HuH-7.5 (cell line): ENCODE data around the gene OXCT1.
"Not testable (repeated sequence)": the region's sequence is repeated elsewhere in the genome, so short reads cannot be mapped to it uniquely, and the experiment has no call there.

Experiments
- DNase-seq: peaks from one replicate; pipeline ENCODE4 v3.0.0; 2011; ENCODE audit warnings: low spot score

Gene OXCT1

GRCh38 chr5:41716382-41716781 is 153.8 kb downstream of the OXCT1 start:
- no peak for DNase-seq

- DNase-seq, result not testable (repeated sequence)
Measured at GRCh38 chr5:41714446-41714845, 155.8 kb downstream of the OXCT1 start.

- DNase-seq, result no peak
Measured at GRCh38 chr5:41708604-41708940, 161.7 kb downstream of the OXCT1 start.

- DNase-seq, result peak; percentile 20
Measured at GRCh38 chr5:41707853-41708603, 162.2 kb downstream of the OXCT1 start.

GRCh38 chr5:41695920-41696582 is 174.2 kb downstream of the OXCT1 start:
- no peak for DNase-seq

GRCh38 chr5:41686767-41687166 is 183.5 kb downstream of the OXCT1 start:
- no peak for DNase-seq

GRCh38 chr5:41686191-41686590 is 184.0 kb downstream of the OXCT1 start:
- DNase-seq, result no peak

- DNase-seq, result no peak
Measured at GRCh38 chr5:41683181-41683580, 187.0 kb downstream of the OXCT1 start.

GRCh38 chr5:41682641-41683040 is 187.6 kb downstream of the OXCT1 start:
- DNase-seq, result no peak

- no peak for DNase-seq
Measured at GRCh38 chr5:41681840-41682239, 188.4 kb downstream of the OXCT1 start.
